ENCODE results near the gene SLC2A6.

SLC2A6 gene

DNA sequence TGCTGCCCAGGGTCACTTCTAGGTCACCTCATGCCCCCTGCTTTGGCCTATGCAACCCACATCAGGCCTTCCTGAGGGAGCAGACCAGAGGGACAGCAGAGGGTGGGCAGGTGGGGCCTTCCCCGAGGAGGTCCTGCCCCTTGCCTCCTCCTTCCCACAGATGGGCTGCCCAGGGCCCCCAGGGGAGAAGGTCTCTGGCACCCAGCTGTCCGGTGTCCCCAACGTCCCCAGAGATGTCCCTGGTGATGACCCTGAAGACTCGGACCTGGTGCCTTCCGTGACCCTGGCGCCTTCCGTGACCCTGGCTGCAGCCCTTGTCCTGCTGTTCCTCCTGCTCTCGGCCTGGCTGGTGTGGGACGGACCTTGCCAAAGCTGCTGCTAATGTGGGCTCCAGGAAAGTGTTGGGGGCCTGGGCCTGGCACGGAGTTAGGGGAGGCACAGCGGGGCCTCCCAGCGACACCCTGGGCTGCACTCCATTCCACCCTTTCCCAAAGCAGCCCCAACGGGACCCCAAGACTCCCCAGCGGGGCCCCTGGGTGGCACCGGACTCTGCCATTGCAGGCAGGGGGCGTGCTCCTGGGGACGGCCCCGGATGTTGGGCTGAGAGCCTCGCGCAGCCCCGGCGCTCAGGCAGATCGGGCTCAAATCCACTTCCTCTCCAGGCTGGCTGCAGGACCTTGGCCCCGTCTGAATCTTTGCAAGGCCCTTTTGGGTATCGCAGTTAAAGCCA is 6.8 kb upstream of the SLC2A6 start:
- no peak for DNase-seq (ENCODE audit: low read depth)
- TF ChIP-seq, protein P1, sequence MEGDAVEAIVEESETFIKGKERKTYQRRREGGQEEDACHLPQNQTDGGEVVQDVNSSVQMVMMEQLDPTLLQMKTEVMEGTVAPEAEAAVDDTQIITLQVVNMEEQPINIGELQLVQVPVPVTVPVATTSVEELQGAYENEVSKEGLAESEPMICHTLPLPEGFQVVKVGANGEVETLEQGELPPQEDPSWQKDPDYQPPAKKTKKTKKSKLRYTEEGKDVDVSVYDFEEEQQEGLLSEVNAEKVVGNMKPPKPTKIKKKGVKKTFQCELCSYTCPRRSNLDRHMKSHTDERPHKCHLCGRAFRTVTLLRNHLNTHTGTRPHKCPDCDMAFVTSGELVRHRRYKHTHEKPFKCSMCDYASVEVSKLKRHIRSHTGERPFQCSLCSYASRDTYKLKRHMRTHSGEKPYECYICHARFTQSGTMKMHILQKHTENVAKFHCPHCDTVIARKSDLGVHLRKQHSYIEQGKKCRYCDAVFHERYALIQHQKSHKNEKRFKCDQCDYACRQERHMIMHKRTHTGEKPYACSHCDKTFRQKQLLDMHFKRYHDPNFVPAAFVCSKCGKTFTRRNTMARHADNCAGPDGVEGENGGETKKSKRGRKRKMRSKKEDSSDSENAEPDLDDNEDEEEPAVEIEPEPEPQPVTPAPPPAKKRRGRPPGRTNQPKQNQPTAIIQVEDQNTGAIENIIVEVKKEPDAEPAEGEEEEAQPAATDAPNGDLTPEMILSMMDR (IDR thresholded peaks at IDR 0.05; ENCODE audit: low read depth, low read length, missing control alignments), result no peak
- no peak overlapping the region for H3K4me3 ChIP-seq (ENCODE audit: low read depth, low read length)
- in situ Hi-C loops (cut with HindIII; ENCODE audit: low sequenced_read_pairs), result no loop called here

DNA sequence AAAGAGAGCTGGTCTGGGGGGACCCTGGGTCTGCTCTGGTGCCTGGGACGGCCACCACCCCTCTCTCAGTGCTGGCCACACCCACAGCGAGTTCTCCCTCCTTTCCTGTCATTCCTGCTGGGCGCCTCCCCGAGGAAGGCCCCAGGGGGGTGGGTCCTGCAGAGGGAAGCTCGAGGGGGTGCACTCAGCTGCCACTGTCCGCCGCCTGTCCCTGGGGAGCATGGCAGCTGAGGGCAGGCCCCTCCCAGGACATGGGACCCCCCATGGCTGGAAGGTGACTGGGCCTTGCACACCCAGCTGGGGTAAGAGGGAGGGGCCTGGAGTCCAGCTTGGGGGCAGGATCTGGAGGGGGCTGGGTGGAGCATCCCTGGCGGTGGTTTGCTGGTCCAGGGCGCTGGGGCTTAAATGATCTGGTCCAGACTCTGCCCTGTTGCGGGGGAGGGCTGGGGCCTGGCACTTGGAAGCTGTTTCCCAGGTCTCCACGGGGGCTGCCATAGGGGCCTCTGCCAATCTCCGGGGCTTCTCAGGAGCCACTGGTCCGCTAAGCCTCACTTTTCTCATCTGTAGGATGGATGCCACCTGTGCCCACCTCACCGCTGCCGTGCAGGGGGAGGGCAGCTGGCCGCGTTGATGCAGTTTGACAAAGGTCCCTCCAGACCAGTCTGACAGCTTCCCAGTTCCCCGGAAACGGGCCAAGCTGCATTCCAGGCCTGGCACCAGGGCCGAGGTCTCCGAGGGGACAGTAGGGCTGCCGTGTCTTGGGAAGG is 6.0 kb upstream of the SLC2A6 start:
- no peak overlapping the region for H3K4me3 ChIP-seq (ENCODE audit: low read depth, low read length)
- TF ChIP-seq, protein P1 (IDR thresholded peaks at IDR 0.05; ENCODE audit: low read depth, low read length, missing control alignments), result no peak
- no peak for DNase-seq (ENCODE audit: low read depth)
- in situ Hi-C loops (cut with HindIII; ENCODE audit: low sequenced_read_pairs), result no loop called here

DNA sequence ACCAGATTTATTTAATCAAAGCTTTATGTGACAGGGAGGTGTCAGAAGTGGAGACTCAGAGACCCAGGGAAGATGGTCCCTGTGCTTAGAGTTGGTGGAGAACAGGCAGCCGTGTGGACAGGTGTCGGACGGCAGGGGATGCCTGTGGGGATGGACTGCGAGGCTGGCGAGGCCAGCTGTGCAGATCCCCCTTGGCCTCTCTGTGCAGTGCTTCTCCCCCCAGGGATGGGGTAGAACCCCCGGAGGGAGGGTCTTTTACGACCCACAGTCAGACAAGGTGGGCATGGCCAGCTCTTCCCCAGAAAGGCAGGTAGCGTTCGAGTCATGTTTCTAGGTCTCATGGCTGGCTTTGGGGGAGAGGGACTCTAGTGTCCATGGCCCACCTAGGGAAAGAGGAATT is 4.7 kb upstream of the SLC2A6 start:
- no peak for DNase-seq (ENCODE audit: low read depth)
- in situ Hi-C loops (cut with HindIII; ENCODE audit: low sequenced_read_pairs), result no loop called here
- H3K4me3 ChIP-seq (ENCODE audit: low read depth, low read length), result no peak overlapping the region
- TF ChIP-seq, protein P1 (IDR thresholded peaks at IDR 0.05; ENCODE audit: low read depth, low read length, missing control alignments), result no peak

DNA sequence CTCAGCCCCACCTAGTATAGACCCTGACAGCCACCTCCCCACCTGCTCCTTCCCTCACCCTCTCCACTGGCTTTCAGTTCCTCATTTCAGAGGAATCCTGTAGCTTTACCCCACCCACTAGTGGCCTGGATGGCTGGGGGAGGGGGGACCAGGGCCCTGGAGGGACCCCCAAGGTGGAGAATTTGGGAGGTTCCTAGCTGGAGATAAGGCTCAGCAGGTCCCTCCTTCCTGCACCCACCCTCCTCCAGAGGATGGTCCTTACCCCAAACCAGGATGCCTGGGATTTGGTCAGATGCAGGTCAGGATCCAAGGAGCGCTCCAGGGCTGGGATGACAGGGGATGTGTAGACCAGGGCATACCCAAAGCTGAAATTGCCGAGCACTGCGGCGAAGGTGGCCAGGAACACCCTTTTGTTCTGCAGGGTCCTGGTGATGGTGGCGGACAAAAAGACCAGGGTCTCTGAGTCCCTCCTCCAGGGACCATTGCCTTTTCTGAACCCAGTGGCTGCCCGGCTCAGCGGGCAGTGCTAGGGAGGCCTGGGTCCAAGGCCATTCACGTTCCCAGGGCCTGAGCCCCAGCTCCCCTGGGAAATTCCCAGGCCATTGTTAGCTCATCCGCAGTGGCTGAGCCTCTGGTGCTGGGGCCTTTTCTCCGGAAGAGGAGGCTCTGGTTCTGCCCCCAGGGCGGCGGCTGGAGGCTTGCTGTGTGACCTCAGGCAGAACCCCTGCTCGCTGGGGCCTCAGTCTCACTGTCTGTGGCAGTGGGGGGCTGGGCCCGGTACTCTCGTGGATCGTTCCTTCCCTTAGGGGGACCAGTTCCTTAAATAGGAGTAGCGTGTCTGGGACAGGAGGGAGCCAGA is 678 bp downstream of the SLC2A6 start:
- TF ChIP-seq, protein P1 (IDR thresholded peaks at IDR 0.05; ENCODE audit: low read depth, low read length, missing control alignments), result no peak
- no peak for DNase-seq (ENCODE audit: low read depth)
- in situ Hi-C loops (cut with HindIII; ENCODE audit: low sequenced_read_pairs), result no loop called here
- peak overlapping the region; percentile 57 for H3K4me3 ChIP-seq (ENCODE audit: low read depth, low read length)

DNA sequence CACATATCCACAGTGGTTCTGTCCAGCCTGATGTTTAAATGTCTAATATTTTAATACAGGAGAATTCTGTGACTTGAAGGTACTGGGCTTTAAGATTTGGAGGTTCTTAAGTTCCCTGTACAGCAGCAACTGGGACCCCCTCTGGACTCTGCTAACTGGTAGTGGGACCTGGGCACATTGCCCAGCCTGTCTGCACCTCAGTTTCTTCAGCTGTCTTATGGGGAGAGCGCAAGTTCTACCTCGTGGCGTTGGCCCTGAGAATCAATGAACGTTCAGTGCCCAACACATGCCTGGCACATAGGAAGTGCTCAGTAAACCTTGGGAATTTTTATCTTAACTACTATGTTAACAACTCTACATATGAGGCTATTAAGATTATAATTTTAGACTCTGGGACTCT is 1.4 kb downstream of the SLC2A6 start:
- TF ChIP-seq, protein P1 (IDR thresholded peaks at IDR 0.05; ENCODE audit: low read depth, low read length, missing control alignments), result no peak
- H3K4me3 ChIP-seq (ENCODE audit: low read depth, low read length), result no peak overlapping the region
- in situ Hi-C loops (cut with HindIII; ENCODE audit: low sequenced_read_pairs), result no loop called here
- DNase-seq (ENCODE audit: low read depth), result no peak

DNA sequence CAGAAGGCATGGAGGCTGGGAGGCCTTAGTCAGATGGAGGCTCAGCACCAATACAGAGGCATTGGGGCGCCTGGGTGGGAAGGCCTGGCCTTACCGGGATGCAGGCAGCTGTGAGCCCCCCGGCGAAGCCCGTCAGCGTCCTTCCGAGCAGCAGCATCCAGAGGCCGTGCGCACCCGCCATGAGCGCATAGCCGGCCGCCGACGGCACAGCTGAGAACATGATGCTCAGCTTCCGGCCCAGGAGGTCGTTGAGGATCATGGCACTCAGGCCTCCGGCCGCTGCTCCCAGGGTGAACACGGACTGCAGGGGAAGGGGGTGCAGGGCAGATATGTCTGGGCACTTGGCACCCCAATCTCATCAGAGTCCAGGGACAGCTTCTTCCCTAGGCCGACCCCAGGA is 2.0 kb downstream of the SLC2A6 start:
- TF ChIP-seq, protein P1 (IDR thresholded peaks at IDR 0.05; ENCODE audit: low read depth, low read length, missing control alignments), result no peak
- no peak overlapping the region for H3K4me3 ChIP-seq (ENCODE audit: low read depth, low read length)
- DNase-seq (ENCODE audit: low read depth), result no peak
- in situ Hi-C loops (cut with HindIII; ENCODE audit: low sequenced_read_pairs), result no loop called here

Data from astrocyte of the cerebellum (primary cell).